ENCODE measurements around the gene UBE2H.

Gene UBE2H

DNA sequence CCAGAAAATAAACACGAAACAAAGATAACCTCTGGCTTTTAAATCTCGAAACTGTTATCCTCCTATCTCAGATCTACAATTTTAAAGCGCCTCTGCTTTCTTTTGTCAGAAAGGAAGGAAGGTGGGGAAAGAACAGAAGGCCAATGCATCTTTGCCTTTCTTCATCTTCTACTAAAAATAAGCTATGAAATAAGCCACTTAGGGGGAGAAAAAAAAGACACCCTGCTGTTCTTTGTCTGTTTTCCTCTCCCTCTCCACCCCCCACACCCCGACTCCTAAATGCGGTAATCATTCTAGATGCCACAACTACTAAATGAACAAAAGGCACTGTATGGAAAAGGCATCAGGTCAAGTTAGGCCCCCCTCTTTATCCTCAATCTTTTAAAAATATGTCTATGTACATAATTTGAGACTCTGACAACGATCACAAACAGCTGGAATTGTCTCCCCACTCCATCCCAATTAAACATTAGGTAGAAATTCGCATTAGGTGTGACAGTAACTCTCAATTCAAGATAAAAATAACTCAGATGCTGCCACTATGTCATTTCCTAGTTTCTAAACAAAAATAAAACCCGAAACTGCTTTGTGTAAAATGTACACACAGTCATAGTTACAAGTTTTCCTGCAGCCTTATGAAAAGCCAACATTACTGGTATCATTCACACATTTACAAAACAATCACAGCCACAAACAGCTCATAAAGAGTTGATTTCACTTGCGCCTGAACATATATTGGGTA lies 2.4 kb downstream of the UBE2H start:
- no peak for DNase-seq (ENCODE audit: low read depth in 2 of 2, low spot score in 1 of 2)

GRCh38 chr7:129949292-129950133 lies 3.2 kb downstream of the UBE2H start:
- DNase-seq (ENCODE audit: low read depth in 2 of 2, low spot score in 1 of 2): no peak

DNA sequence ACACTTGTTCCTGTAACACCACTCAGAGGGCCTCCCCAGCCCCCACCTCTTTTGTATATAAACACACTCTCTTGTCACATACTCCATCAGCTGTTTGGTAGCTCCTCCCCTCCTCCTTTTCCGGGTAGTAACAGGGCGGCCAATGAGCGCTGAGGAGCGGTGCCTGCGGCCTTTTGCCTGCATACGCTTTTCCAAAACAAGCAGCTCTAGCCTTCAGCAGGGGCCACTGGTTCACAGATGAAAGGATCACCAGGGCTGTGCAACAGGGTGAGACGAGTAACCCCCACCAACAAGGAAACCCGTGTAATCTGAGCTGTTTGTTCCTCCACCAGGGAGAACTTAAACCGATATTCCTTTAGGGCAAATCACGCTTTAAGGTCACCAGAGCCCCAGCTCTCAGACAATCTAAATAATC lies 3.9 kb downstream of the UBE2H start:
- DNase-seq (ENCODE audit: low read depth in 2 of 2, low spot score in 1 of 2): peak; percentile 57 to 59

- DNase-seq (ENCODE audit: low read depth in 2 of 2, low spot score in 1 of 2): no peak
Measured at GRCh38 chr7:129948338-129948737, 4.4 kb downstream of the UBE2H start.

GRCh38 chr7:129947701-129948100 lies 5.1 kb downstream of the UBE2H start:
- DNase-seq (ENCODE audit: low read depth in 2 of 2, low spot score in 1 of 2): no peak

GRCh38 chr7:129947049-129947448 lies 5.7 kb downstream of the UBE2H start:
- DNase-seq (ENCODE audit: low read depth in 2 of 2, low spot score in 1 of 2): no peak

DNA sequence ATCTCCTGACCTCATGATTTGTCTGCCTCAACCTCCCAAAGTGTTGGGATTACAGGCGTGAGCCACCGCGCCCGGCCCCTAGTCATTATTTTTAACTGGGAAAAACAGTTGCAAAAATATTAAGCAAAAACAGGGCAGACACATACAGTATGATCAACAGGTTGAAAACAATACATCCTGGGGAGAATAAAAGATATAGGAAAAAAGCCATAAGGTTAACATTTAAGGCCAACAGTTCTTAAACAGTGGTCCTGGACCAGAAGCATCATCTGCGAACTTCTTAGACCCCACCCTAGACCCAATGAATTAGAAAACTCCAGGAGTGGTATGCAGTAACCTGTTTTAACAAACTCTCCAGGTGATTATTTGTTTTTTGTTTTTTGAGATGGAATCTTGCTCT lies 6.5 kb downstream of the UBE2H start:
- no peak for DNase-seq (ENCODE audit: low read depth in 2 of 2, low spot score in 1 of 2)

DNA sequence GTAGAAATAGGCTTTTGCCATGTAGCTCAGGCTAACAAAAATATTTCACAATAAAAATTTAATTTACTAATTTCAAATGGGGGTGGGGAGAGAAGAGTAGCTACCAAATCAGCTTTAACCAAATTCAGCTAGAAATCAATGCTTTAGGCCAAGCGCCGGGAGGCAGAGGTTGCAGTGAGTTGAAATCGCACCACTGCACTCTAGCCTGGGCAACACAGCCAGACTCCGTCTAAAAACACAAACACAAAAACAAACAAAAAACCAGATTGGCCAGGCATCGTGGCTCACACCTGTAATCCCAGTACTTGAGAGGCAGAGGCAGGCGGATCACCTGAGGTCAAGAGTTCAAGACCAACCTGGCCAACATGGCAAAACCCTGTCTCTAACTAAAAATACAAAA lies 9.4 kb downstream of the UBE2H start:
- DNase-seq (ENCODE audit: low read depth in 2 of 2, low spot score in 1 of 2): no peak

DNA sequence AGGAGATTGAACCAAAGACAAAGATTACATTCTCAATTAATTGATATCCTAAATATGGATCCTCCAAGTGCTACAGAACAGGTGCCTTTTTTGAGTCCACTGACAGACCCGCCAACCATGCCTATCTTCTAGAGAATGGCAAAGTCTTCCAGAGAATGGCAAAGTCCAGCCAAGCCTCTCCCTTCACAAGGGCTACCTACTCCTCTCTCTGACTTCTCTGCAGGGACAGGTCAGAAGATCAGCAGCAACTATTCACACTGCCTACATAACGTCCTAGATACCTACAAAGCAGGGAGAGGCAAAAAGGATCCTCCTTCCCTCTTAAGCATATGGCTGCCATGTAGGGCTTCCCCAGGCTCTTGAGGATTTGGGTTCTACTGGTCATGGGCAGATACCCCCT lies 12.4 kb downstream of the UBE2H start:
- DNase-seq (ENCODE audit: low read depth in 2 of 2, low spot score in 1 of 2): no peak

DNA sequence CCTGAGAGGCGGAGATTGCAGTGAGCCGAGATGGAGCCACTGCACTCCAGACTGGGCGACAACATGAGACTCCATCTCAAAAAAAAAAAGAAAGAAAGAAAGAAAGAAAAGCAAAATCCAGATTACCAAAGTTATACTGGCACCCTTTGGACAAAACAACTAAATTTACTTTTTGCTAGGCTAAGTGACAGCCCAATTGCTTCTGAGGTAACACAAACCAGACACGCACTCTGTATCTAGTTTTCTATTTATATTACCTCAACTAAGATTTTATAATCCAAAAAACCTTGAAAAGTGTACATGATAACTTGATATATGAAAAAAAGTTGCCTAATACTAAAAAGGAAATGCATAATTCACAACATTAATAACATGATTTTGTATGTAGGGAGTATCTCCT lies 12.9 kb downstream of the UBE2H start:
- DNase-seq (ENCODE audit: low read depth in 2 of 2, low spot score in 1 of 2): no peak

- DNase-seq (ENCODE audit: low read depth in 2 of 2, low spot score in 1 of 2): no peak
Measured at GRCh38 chr7:129933627-129934026, 19.1 kb downstream of the UBE2H start.

DNA sequence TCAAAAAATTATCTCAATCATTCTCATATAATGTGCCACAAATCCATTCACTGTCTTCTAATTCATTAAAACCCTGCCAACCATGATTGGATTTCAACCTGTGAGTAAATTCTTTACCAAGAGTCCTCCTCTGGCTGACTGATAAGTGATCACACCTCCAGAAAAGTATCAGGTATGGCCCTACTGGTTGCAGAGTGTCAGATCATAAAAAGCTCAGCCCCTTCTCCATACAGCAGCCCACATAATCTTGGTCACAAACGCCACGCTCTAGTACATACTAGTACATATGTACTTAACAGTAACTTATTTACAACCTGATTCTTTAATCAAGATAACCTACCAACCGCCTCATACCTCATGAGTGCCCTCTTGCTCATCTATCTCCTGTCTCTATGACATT lies 26.1 kb downstream of the UBE2H start:
- DNase-seq (ENCODE audit: low read depth in 2 of 2, low spot score in 1 of 2): no peak

- no peak for DNase-seq (ENCODE audit: low read depth in 2 of 2, low spot score in 1 of 2)
Measured at GRCh38 chr7:129925416-129926002, 27.3 kb downstream of the UBE2H start.

- DNase-seq (ENCODE audit: low read depth in 2 of 2, low spot score in 1 of 2): no peak
Measured at GRCh38 chr7:129924602-129925001, 28.2 kb downstream of the UBE2H start.

GRCh38 chr7:129923709-129924108 lies 29.1 kb downstream of the UBE2H start:
- DNase-seq (ENCODE audit: low read depth in 2 of 2, low spot score in 1 of 2): no peak

DNA sequence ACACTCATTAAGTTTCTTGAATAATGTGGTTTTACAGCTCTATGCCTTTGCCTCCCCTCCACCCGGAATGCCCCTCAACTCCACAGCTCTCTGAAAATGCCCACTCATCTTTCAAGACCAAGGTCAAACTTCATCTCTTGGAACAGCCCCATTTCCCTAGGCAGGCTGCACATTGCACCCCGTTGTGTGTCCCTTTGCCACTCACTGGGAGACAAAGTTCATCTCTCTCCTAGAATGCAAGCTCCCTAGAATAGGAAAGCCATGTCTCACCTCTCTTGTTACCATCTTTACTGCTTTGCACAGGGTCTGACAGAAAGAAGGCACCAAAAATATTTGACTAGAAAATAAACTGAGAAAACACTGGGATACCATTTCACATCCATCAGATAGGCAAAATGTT lies 33.3 kb downstream of the UBE2H start:
- no peak for DNase-seq (ENCODE audit: low read depth in 2 of 2, low spot score in 1 of 2)

DNA sequence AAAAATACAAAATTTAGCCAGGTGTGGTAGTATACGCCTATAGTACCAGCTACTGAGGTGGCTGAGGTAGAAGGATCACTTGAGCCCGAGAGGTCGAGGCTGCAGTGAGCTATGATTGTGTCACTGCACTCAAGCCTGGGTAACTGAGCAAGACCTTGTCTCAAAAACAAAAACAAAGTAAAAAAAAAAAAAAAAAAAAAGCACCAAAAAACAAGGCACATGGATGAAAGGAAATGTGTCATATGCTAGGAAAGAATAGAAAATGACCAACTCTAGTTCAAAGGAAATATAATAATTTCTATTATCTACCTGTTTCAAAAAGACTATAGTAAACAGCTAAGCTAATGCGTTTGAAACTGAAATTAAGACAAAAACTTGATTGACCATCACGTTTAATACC lies 33.8 kb downstream of the UBE2H start:
- DNase-seq (ENCODE audit: low read depth in 2 of 2, low spot score in 1 of 2): no peak

- DNase-seq (ENCODE audit: low read depth in 2 of 2, low spot score in 1 of 2): no peak
Measured at GRCh38 chr7:129917934-129918333, 34.8 kb downstream of the UBE2H start.

GRCh38 chr7:129914536-129915272 lies 38.1 kb downstream of the UBE2H start:
- DNase-seq (ENCODE audit: low read depth in 2 of 2, low spot score in 1 of 2): no peak

- no peak for DNase-seq (ENCODE audit: low read depth in 2 of 2, low spot score in 1 of 2)
Measured at GRCh38 chr7:129913428-129913827, 39.3 kb downstream of the UBE2H start.

GRCh38 chr7:129911790-129912189 lies 41.0 kb downstream of the UBE2H start:
- no peak for DNase-seq (ENCODE audit: low read depth in 2 of 2, low spot score in 1 of 2)
